Fibroblast of the conjunctiva (primary cell): ENCODE results near the gene GSTP1.
"Not testable (repeated sequence)": the region's sequence is repeated elsewhere in the genome, so short reads cannot be mapped to it uniquely, and the experiment has no call there.

Experiments
- DNase-seq: peaks from one replicate; pipeline ENCODE4 v3.0.0-alpha.2; 2010; ENCODE audit warnings: low read depth

Gene GSTP1

GRCh38 chr11:67614730-67615714, 31.4 kb downstream of the GSTP1 start:
- DNase-seq: no peak

- DNase-seq: no peak
Measured at GRCh38 chr11:67615728-67616430, 32.3 kb downstream of the GSTP1 start.

GRCh38 chr11:67616431-67617242, 33.0 kb downstream of the GSTP1 start:
- no peak for DNase-seq

GRCh38 chr11:67617243-67617953, 33.8 kb downstream of the GSTP1 start:
- DNase-seq: no peak

GRCh38 chr11:67618901-67619659, 35.5 kb downstream of the GSTP1 start:
- not testable (repeated sequence) for DNase-seq

- not testable (repeated sequence) for DNase-seq
Measured at GRCh38 chr11:67619683-67620618, 36.3 kb downstream of the GSTP1 start.

GRCh38 chr11:67620621-67621020, 37.0 kb downstream of the GSTP1 start:
- DNase-seq: not testable (repeated sequence)

- DNase-seq: not testable (repeated sequence)
Measured at GRCh38 chr11:67621928-67622327, 38.3 kb downstream of the GSTP1 start.

GRCh38 chr11:67622905-67623304, 39.3 kb downstream of the GSTP1 start:
- not testable (repeated sequence) for DNase-seq

GRCh38 chr11:67623795-67624194, 40.2 kb downstream of the GSTP1 start:
- not testable (repeated sequence) for DNase-seq

- DNase-seq: not testable (repeated sequence)
Measured at GRCh38 chr11:67626131-67626833, 42.7 kb downstream of the GSTP1 start.

GRCh38 chr11:67626970-67627369, 43.4 kb downstream of the GSTP1 start:
- no peak for DNase-seq

GRCh38 chr11:67627441-67627811, 43.8 kb downstream of the GSTP1 start:
- DNase-seq: no peak

- DNase-seq: no peak
Measured at GRCh38 chr11:67627812-67628624, 44.4 kb downstream of the GSTP1 start.

GRCh38 chr11:67628710-67629385, 45.2 kb downstream of the GSTP1 start:
- no peak for DNase-seq

GRCh38 chr11:67629386-67630227, 46.0 kb downstream of the GSTP1 start, which contains the start of gene NUDT8:
Gene NUDT8 (minus strand): TSS chr11:67629937. CDS start chr11:67629911, 26 bp downstream.
- DNase-seq: peak; percentile 60
